Measurements from ENCODE around the gene TSPAN11.

GRCh38 chr12:31037028-31037427 is 110.5 kb downstream of the TSPAN11 start:
- TF ChIP-seq CTCF (IDR thresholded peaks at IDR 0.05) (no peak), POLR2A (IDR thresholded peaks at IDR 0.05) (no peak)
